KMS-11 (cell line): Measurements from ENCODE around the gene CCIN.

ENCODE experiments used
- H2AFZ ChIP-seq: fragments of 200-600 bp; sonication (generic); 2 replicates; pipeline ENCODE4 v1.6.1; 2016; ENCODE audit warnings: antibody characterized with exemption, mixed run types, low read depth
- H3K27ac ChIP-seq: fragments of 200-600 bp; sonication (generic); 2 replicates; pipeline ENCODE4 v1.6.1; 2016; ENCODE audit warnings: mild to moderate bottlenecking, mixed run types
- H3K27me3 ChIP-seq: fragments of 200-600 bp; sonication (generic); 2 replicates; pipeline ENCODE4 v1.6.1; 2017; ENCODE audit warnings: mild to moderate bottlenecking, low read depth, mixed run types, moderate library complexity; ENCODE audit not compliant: insufficient read depth
- H3K36me3 ChIP-seq: fragments of 200-600 bp; sonication (generic); 2 replicates; pipeline ENCODE4 v1.6.1; 2017; ENCODE audit warnings: mild to moderate bottlenecking, mixed run types; ENCODE audit not compliant: insufficient read depth
- H3K4me1 ChIP-seq: fragments of 200-600 bp; sonication (generic); 2 replicates; pipeline ENCODE4 v1.6.1; 2016; ENCODE audit warnings: mild to moderate bottlenecking, low read depth, mixed run types; ENCODE audit not compliant: poor library complexity, severe bottlenecking
- H3K4me2 ChIP-seq: fragments of 200-600 bp; sonication (generic); 2 replicates; pipeline ENCODE4 v1.7.0; 2016; ENCODE audit warnings: mild to moderate bottlenecking, mixed run types
- H3K4me3 ChIP-seq: fragments of 200-600 bp; sonication (generic); IDR thresholded peaks from 2 replicates; pipeline ENCODE4 v1.6.1; 2017; ENCODE audit warnings: low read depth, low read length, mixed read lengths; ENCODE audit not compliant: insufficient read depth
- H3K79me2 ChIP-seq: fragments of 200-600 bp; sonication (generic); 2 replicates; pipeline ENCODE4 v1.6.1; 2016; ENCODE audit warnings: low read depth, mixed run types; ENCODE audit not compliant: insufficient read depth
- H3K9ac ChIP-seq: fragments of 200-600 bp; sonication (generic); 2 replicates; pipeline ENCODE4 v1.6.1; 2016; ENCODE audit warnings: mild to moderate bottlenecking, mixed run types
- H4K20me1 ChIP-seq: fragments of 200-600 bp; sonication (generic); 2 replicates; pipeline ENCODE4 v1.6.1; 2016; ENCODE audit warnings: mild to moderate bottlenecking, mixed run types; ENCODE audit not compliant: insufficient read depth
- TF ChIP-seq, protein P1 (sequence below): fragments of 200-600 bp; sonication (generic); conservative IDR thresholded peaks from 2 replicates; pipeline ENCODE4 v1.6.1; 2017; ENCODE audit warnings: low read depth, mild to moderate bottlenecking, antibody characterized with exemption, low read length, moderate library complexity, mixed read lengths

The CCIN gene

DNA sequence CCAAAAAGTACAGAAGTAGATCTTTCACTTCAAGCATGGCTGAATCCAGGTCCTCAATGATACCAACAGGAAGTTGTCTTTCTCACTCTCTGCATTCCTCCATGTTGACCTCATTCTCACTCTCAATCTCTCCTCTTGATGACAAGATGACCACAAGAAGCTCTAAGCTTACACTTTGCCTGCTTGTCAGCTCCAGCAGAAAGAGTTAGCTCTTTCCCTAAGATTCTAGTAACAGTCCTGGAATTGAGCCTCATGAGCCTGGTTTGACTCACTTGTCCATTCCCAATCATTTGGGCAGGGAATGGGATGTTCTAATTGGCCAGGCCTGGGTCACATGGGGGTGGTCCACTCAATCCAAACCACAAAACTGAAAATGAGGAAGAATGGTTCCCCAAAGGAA is 18.2 kb downstream of the CCIN start:
- Histone ChIP-seq H4K20me1 (0 out of 2 replicates have a peak, but pooled peaks cover 10% of the 10 kb centered on the region), H3K27me3 (no peaks in the 10 kb centered on the region), H3K4me3 (no peak overlapping the region), H3K27ac (no peak overlapping the region), H3K36me3 (no peaks in the 10 kb centered on the region), H3K4me1 (peaks cover 30% of the 10 kb centered on the region), H2AFZ (peak overlapping the region; percentile 52; the same call in 1 of the 2 replicates), H3K9ac (no peak overlapping the region), H3K79me2 (peaks cover 17% of the 10 kb centered on the region), H3K4me2 (peak overlapping the region; percentile 48)
- TF ChIP-seq, protein P1, sequence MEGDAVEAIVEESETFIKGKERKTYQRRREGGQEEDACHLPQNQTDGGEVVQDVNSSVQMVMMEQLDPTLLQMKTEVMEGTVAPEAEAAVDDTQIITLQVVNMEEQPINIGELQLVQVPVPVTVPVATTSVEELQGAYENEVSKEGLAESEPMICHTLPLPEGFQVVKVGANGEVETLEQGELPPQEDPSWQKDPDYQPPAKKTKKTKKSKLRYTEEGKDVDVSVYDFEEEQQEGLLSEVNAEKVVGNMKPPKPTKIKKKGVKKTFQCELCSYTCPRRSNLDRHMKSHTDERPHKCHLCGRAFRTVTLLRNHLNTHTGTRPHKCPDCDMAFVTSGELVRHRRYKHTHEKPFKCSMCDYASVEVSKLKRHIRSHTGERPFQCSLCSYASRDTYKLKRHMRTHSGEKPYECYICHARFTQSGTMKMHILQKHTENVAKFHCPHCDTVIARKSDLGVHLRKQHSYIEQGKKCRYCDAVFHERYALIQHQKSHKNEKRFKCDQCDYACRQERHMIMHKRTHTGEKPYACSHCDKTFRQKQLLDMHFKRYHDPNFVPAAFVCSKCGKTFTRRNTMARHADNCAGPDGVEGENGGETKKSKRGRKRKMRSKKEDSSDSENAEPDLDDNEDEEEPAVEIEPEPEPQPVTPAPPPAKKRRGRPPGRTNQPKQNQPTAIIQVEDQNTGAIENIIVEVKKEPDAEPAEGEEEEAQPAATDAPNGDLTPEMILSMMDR = no peak

DNA sequence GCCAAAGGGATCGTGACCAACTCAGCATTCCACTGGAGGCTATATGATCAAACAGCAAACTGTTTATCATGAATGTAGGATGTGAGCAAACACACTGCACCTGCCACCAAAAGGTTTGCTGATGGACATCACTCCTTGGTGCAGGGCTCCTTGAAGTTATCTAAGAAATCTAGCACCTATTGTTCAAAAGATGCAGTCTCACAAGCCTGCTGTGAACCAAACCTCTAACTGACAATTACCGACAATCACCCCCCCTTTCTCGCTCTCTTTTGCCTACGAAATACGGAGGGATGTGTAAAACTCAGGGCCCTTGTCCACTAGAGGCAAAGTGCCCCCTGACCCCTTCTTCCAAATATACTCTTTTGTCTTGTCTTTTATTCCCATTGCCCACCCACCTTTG is 19.0 kb downstream of the CCIN start:
- TF ChIP-seq, protein P1 = no peak
- no peak overlapping the region for H2AFZ ChIP-seq
- H3K4me2 ChIP-seq = no peak overlapping the region
- H3K4me1 ChIP-seq = peaks cover 38% of the 10 kb centered on the region
- no peak overlapping the region for H3K9ac ChIP-seq
- H4K20me1 ChIP-seq = 0 out of 2 replicates have a peak, but pooled peaks cover 15% of the 10 kb centered on the region
- H3K4me3 ChIP-seq = no peak overlapping the region
- no peaks in the 10 kb centered on the region for H3K36me3 ChIP-seq
- H3K79me2 ChIP-seq = peaks cover 25% of the 10 kb centered on the region
- no peak overlapping the region for H3K27ac ChIP-seq
- no peaks in the 10 kb centered on the region for H3K27me3 ChIP-seq

DNA sequence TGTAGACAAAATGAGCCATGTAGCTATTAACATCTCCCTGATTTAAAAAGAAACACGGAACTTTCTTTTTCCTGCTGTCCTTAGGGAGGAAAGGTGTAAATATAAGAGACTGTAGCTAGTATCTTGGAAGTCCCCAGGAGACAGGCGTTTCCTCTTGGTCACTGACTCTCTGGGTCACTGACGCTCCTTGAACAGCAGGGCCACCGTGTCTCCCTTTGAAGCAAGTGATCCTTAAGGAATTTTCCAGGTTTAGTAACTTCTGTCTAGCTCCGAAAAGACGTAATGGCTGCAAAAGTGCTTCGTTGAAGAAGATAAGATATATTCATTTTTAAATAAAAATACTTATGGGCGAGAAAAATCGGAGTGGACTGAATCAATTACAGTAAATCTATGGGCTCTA is 20.8 kb downstream of the CCIN start:
- H3K4me3 ChIP-seq = no peak overlapping the region
- peak overlapping the region; percentile 83; the same call in 1 of the 2 replicates for H3K9ac ChIP-seq
- TF ChIP-seq, protein P1 = no peak; the same call in 1 of the 2 replicates
- H3K27me3 ChIP-seq = no peaks in the 10 kb centered on the region
- H2AFZ ChIP-seq = peak overlapping the region; percentile 80
- H3K79me2 ChIP-seq = peaks cover 42% of the 10 kb centered on the region
- peak overlapping the region; percentile 95 for H3K4me2 ChIP-seq
- peaks cover 52% of the 10 kb centered on the region for H3K4me1 ChIP-seq
- no peaks in the 10 kb centered on the region; the same call in 1 of the 2 replicates for H3K36me3 ChIP-seq
- peak overlapping the region; percentile 73 for H3K27ac ChIP-seq
- H4K20me1 ChIP-seq = peaks cover 28% of the 10 kb centered on the region

DNA sequence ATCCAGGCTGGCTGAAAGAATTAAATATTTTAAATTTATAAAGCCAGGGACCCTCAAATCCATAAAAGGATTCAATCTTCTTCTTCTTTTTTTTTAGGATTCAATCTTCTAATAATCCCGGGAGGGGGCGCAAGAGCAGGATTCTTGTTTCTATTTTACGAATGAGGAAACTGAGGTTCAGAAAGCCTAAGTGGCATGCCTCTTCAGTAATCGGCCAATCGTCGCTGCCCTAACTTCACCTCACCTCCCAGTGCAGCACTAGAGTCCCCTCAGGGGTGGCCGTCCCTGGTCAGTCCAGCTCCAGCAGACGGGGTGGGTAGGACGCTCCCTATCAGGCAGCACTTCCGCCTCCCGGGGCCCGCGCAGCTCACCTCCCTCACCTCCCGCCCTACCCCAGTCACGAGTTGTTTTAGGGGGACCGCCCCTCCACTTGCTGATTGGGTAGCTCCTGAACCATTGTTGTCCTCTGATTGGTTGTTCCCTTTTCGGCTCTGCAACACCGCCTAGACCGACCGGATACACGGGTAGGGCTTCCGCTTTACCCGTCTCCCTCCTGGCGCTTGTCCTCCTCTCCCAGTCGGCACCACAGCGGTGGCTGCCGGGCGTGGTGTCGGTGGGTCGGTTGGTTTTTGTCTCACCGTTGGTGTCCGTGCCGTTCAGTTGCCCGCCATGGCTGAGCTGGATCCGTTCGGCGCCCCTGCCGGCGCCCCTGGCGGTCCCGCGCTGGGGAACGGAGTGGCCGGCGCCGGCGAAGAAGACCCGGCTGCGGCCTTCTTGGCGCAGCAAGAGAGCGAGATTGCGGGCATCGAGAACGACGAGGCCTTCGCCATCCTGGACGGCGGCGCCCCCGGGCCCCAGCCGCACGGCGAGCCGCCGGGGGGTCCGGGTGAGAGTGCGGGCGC is 21.5 kb downstream of the CCIN start, which contains the start of gene CLTA:
TSS of gene CLTA (plus strand) at position 534 of the 902 bp plus-strand sequence. CDS start at position 670, 136 bp downstream.
- TF ChIP-seq, protein P1 = peak; percentile 72
- Histone ChIP-seq H3K4me2 (peak within 1 kb of the TSS; percentile 100), H3K27ac (peak within 1 kb of the TSS; percentile 73), H3K4me1 (peaks cover 52% of the 10 kb centered on the region), H3K9ac (peak within 1 kb of the TSS; percentile 83), H3K36me3 (no peaks in the 10 kb centered on the region; the same call in 1 of the 2 replicates), H3K79me2 (peaks cover 49% of the 10 kb centered on the region), H4K20me1 (peaks cover 31% of the 10 kb centered on the region), H3K27me3 (no peaks in the 10 kb centered on the region), H2AFZ (peak within 1 kb of the TSS; percentile 80), H3K4me3 (no peak within 1 kb of the TSS)
